ENCODE measurements around the gene BCAS3.

DNA sequence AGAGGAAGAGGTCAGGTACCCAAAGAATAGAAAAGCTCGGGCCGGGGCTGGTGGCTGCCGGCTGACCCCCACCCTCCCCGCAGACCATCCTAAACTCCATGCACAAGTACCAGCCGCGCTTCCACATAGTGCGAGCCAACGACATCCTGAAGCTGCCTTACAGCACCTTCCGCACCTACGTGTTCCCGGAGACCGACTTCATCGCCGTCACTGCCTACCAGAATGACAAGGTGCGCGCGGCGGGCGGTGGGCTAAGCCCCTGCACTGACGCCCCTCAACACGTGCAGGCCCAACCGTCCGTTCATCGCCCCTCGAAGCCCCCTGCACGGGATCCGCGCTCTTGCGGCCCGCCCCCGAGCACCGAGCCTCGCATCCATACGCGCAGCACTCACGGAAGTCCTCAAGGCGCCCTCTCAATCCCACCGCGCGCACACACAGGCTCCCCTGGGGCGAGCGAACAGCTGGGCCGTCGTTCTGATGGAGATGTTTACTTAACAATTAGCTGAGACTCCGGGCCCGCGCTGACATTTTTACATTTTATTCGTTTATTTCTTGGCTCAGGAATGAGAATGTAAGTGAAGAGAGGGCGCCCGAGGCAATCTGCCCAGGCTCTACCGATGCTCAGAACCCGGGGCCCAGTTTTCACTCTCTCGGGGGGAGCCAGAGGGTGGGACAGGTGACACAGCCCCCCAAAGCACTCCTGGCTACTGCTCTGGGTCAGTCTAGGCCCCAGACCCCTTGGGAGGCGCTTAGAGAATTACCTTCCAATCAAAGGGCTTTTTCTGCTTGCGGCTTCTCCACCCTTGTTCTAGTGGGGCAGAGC lies 725.5 kb downstream of the BCAS3 start:
- TF ChIP-seq NFRKB (IDR thresholded peaks at IDR 0.05) (no peak), FOXA1 (IDR thresholded peaks at IDR 0.05) (no peak), SP1 (IDR thresholded peaks at IDR 0.05) (no peak), FOXK2 (IDR thresholded peaks at IDR 0.05) (no peak), L3MBTL2 (conservative IDR thresholded peaks at IDR 0.05) (no peak), SUZ12 (IDR thresholded peaks at IDR 0.05) (no peak)
